ENCODE results near the gene CUX1. TPM values are rescaled to one million over a fixed set of nuclear protein-coding genes. Genes with fewer than 3 reads are reported as not detected.

The CUX1 gene
- total and polyA plus RNA-seq, 2 of the 13 experiments (the other 11 are each of a cell fraction or from before 2014, with no cell fraction given) = 13.7 to 14.9 TPM

GRCh38 chr7:102024769-102025391 lies 207.5 kb downstream of the CUX1 start (continued):
- TF ChIP-seq SALL1 (CRISPR knock-in tag; IDR thresholded peaks at IDR 0.05) (peak; percentile 91), IRF9 (CRISPR knock-in tag; IDR thresholded peaks at IDR 0.05; ENCODE audit: borderline replicate concordance) (no peak; the same call in 1 of the 2 replicates), ZFAT (CRISPR knock-in tag; conservative IDR thresholded peaks at IDR 0.05) (no peak), ATF6 (CRISPR knock-in tag; conservative IDR thresholded peaks at IDR 0.05) (no peak), PAXIP1 (CRISPR knock-in tag; conservative IDR thresholded peaks at IDR 0.05) (peak; percentile 92), ZNF235 (CRISPR knock-in tag; IDR thresholded peaks at IDR 0.05; ENCODE audit: borderline replicate concordance) (no peak), ZNF207 (IDR thresholded peaks at IDR 0.05; ENCODE audit: borderline replicate concordance) (no peak), TIGD3 (CRISPR knock-in tag; IDR thresholded peaks at IDR 0.05; ENCODE audit: borderline replicate concordance) (no peak), SAFB2 (CRISPR knock-in tag; IDR thresholded peaks at IDR 0.05; ENCODE audit: borderline replicate concordance, low read depth) (no peak; the same call in 1 of the 2 replicates), ZNF691 (CRISPR knock-in tag; IDR thresholded peaks at IDR 0.05; ENCODE audit: borderline replicate concordance, low read depth) (0 out of 2 replicates have a peak, but pooled peaks have one; percentile 8), HOXA5 (CRISPR knock-in tag; IDR thresholded peaks at IDR 0.05) (no peak; the same call in 1 of the 2 replicates), JUNB (CRISPR knock-in tag; IDR thresholded peaks at IDR 0.05; ENCODE audit: borderline replicate concordance) (no peak), LRRFIP1 (CRISPR knock-in tag; conservative IDR thresholded peaks at IDR 0.05) (no peak), SMAD3 (CRISPR knock-in tag; IDR thresholded peaks at IDR 0.05) (peak; percentile 47; the same call in 1 of the 2 replicates), MED8 (CRISPR knock-in tag; IDR thresholded peaks at IDR 0.05; ENCODE audit: insufficient replicate concordance) (no peak), POLR2AphosphoS2 (IDR thresholded peaks at IDR 0.05; ENCODE audit: low read depth, low read length) (peak; percentile 74; the same call in 1 of the 2 replicates), ZNF335 (CRISPR knock-in tag; IDR thresholded peaks at IDR 0.05) (no peak)
